ENCODE data around the gene PRPF18.

DNA sequence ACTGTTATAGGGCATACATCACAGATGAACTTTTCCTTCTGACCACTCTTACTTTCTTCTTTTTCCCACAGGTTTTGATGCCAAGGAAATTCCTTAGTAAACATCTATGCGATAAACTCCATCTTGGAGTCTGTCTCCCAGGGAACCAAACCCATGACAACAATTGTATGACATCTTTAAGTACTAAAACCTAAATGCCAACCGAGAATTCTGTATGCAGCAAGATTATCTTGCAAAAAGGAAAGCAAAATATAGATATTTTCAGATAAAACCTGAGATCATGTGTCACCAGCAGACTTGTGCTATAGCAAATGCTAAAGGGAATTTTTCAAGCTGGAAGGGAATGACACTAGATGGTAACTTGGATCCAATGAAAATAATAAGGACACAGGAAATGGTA is 36.0 kb upstream of the PRPF18 start:
- TF ChIP-seq, protein P1, sequence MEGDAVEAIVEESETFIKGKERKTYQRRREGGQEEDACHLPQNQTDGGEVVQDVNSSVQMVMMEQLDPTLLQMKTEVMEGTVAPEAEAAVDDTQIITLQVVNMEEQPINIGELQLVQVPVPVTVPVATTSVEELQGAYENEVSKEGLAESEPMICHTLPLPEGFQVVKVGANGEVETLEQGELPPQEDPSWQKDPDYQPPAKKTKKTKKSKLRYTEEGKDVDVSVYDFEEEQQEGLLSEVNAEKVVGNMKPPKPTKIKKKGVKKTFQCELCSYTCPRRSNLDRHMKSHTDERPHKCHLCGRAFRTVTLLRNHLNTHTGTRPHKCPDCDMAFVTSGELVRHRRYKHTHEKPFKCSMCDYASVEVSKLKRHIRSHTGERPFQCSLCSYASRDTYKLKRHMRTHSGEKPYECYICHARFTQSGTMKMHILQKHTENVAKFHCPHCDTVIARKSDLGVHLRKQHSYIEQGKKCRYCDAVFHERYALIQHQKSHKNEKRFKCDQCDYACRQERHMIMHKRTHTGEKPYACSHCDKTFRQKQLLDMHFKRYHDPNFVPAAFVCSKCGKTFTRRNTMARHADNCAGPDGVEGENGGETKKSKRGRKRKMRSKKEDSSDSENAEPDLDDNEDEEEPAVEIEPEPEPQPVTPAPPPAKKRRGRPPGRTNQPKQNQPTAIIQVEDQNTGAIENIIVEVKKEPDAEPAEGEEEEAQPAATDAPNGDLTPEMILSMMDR (conservative IDR thresholded peaks at IDR 0.05; ENCODE audit: low read depth, low read length): no peak
- TF ChIP-seq EZH2 (IDR thresholded peaks at IDR 0.05; ENCODE audit: borderline replicate concordance, low read depth, low read length, poor library complexity, severe bottlenecking): no peak
